GM18951 (cell line): Measurements from ENCODE around the gene GJA5.

Experiments used
- POLR2A ChIP-seq: IDR thresholded peaks from 4 replicates; pipeline ENCODE4 v1.6.1; 2011; ENCODE audit warnings: mild to moderate bottlenecking; ENCODE audit not compliant: insufficient read length, insufficient read depth; ENCODE audit errors: extremely low read depth
- in situ Hi-C: fragments of 300-500 bp; cut with MboI; formaldehyde crosslinking; loops from one replicate; pipeline ENCODE4 v1.12.0; 2022; ENCODE audit warnings: low sequenced_read_pairs, mixed read lengths, inconsistent platforms; ENCODE audit not compliant: unreplicated experiment

Gene GJA5

GRCh38 chr1:147729315-147729714 lies 31.1 kb downstream of the GJA5 start:
- TF ChIP-seq POLR2A: no peak
- in situ Hi-C loops: no loop called here

- no peak for TF ChIP-seq POLR2A
- in situ Hi-C loops: no loop called here
These were observed 34.2 kb downstream of the GJA5 start for GRCh38 chr1:147726168-147726567.

- in situ Hi-C loops: no loop called here
- no peak for TF ChIP-seq POLR2A
These were observed 34.7 kb downstream of the GJA5 start for GRCh38 chr1:147725685-147726084.

GRCh38 chr1:147723691-147724323 lies 36.6 kb downstream of the GJA5 start:
- in situ Hi-C loops: no loop called here
- no peak for TF ChIP-seq POLR2A

- in situ Hi-C loops: no loop called here
- TF ChIP-seq POLR2A: no peak
These were observed 38.3 kb downstream of the GJA5 start for GRCh38 chr1:147722124-147722523.

- no peak for TF ChIP-seq POLR2A
These were observed 38.7 kb downstream of the GJA5 start for GRCh38 chr1:147721716-147722115.

GRCh38 chr1:147720557-147720956 lies 39.8 kb downstream of the GJA5 start:
- TF ChIP-seq POLR2A: no peak
- in situ Hi-C loops: no loop called here

More at GRCh38 chr1:147721716-147722115, 38.7 kb downstream of the GJA5 start:
- in situ Hi-C loops: no loop called here

GRCh38 chr1:147719711-147720225 lies 40.6 kb downstream of the GJA5 start:
- TF ChIP-seq POLR2A: no peak
- in situ Hi-C loops: no loop called here

- in situ Hi-C loops: no loop called here
- TF ChIP-seq POLR2A: no peak
These were observed 41.2 kb downstream of the GJA5 start for GRCh38 chr1:147719029-147719698.

- TF ChIP-seq POLR2A: no peak
- in situ Hi-C loops: no loop called here
These were observed 42.7 kb downstream of the GJA5 start for GRCh38 chr1:147717706-147718097.

GRCh38 chr1:147717051-147717705 lies 43.2 kb downstream of the GJA5 start:
- no peak for TF ChIP-seq POLR2A
- in situ Hi-C loops: no loop called here

GRCh38 chr1:147712605-147713004 lies 47.8 kb downstream of the GJA5 start:
- in situ Hi-C loops: no loop called here
- TF ChIP-seq POLR2A: no peak
